Right atrium auricular region (tissue), 2 donors: ENCODE measurements around the gene LCLAT1. TPM values are rescaled to one million over a fixed set of nuclear protein-coding genes. Genes with fewer than 3 reads are reported as not detected.

Source experiments
- DNase-seq: peaks from one replicate; pipeline ENCODE4 v3.0.0-alpha.2; 2019; ENCODE audit warnings: low spot score
- H3K27ac ChIP-seq, 2 donors: fragments of 200-600 bp; sonication (generic); 1 replicate in 1 of 2; 2 replicates in 1 of 2; pipeline ENCODE4 v1.5.1; 2016 to 2019
- H3K27me3 ChIP-seq, 2 donors: fragments of 200-600 bp; sonication (generic); one replicate each; pipeline versions ENCODE4 v1.5.1 to v1.6.0; 2017 to 2019
- H3K36me3 ChIP-seq: fragments of 200-600 bp; sonication (generic); one replicate; pipeline ENCODE4 v1.5.1; 2016
- H3K4me1 ChIP-seq, 2 donors: fragments of 200-600 bp; sonication (generic); one replicate each; pipeline versions ENCODE4 v1.5.1 to v1.6.0; 2017 to 2019
- H3K4me3 ChIP-seq, 2 donors: fragments of 200-600 bp; sonication (generic); 1 replicate in 1 of 2; 2 replicates in 1 of 2; pipeline ENCODE4 v1.5.1; 2017 to 2019; ENCODE audit warnings: mild to moderate bottlenecking in 1 of 2, moderate library complexity in 1 of 2
- H3K9me3 ChIP-seq, 2 donors: fragments of 200-600 bp; sonication (generic); one replicate each; pipeline ENCODE4 v1.5.1; 2019
- total RNA-seq, 2 donors: library from RNA; depleted of rRNA; stranded (reverse); fragments of >200 nt; gene quantifications; one replicate each; pipeline ENCODE4 v1.1.0, GENCODE V29; 2016
- TF ChIP-seq, protein P1 (sequence below), 2 donors: fragments of 200-600 bp; sonication (generic); IDR thresholded peaks; one replicate each; pipeline ENCODE4 v1.5.1; 2019; ENCODE audit warnings: antibody characterized with exemption in 2 of 2

Gene LCLAT1
- total RNA-seq, 2 donors from 2014 or later: 13.2 to 14.3 TPM

DNA sequence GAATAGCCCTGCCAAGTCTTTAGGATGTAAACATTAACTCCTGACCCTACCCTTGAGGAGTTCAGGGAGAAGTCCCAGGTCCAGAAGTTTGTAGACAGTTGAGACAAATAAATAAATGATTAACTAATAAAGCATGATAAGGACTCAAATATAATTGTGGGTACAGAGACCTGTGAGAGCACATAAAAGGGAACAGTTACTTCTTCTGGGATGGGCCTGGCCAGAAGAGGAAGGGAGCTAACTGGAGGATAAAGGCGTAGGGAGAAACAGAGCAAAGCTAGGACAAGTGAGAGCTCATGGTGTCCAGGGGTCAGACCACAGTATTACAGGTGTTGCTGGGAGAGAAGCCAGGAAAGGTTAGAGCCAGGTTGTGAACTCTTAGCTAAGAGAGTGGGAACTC lies 3.0 kb downstream of the LCLAT1 start:
- Histone ChIP-seq H3K9me3 (no peaks in the 10 kb centered on the region), H3K27me3 (no peaks in the 10 kb centered on the region), H3K4me1 (peaks cover 0 to 19% of the 10 kb centered on the region in 2 donors), H3K27ac (no peak overlapping the region), H3K36me3 (no peaks in the 10 kb centered on the region), H3K4me3 (no peak overlapping the region)
- TF ChIP-seq, protein P1, sequence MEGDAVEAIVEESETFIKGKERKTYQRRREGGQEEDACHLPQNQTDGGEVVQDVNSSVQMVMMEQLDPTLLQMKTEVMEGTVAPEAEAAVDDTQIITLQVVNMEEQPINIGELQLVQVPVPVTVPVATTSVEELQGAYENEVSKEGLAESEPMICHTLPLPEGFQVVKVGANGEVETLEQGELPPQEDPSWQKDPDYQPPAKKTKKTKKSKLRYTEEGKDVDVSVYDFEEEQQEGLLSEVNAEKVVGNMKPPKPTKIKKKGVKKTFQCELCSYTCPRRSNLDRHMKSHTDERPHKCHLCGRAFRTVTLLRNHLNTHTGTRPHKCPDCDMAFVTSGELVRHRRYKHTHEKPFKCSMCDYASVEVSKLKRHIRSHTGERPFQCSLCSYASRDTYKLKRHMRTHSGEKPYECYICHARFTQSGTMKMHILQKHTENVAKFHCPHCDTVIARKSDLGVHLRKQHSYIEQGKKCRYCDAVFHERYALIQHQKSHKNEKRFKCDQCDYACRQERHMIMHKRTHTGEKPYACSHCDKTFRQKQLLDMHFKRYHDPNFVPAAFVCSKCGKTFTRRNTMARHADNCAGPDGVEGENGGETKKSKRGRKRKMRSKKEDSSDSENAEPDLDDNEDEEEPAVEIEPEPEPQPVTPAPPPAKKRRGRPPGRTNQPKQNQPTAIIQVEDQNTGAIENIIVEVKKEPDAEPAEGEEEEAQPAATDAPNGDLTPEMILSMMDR (IDR thresholded peaks at IDR 0.05): no peak
- DNase-seq: no peak

DNA sequence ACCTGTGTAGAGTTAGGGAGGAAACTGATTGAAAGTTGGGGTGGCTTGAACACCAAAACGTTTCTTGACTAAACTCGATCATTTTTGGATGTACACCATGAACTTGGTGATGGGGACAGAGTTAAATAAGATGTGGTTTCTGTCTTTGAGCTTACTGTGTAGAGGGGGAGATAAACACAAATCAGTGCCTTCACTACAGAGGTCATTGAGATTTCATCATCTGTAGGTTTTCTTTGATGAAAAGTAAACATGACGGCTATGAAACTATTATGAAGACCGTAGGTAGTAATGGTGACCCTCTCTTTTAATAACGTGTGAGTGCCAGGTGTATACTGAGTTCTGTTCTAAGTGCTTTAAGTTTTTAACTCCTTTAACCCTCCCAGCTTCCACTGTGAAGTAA lies 6.5 kb downstream of the LCLAT1 start:
- Histone ChIP-seq H3K4me1 (peaks cover 0 to 3% of the 10 kb centered on the region in 2 donors), H3K27ac (no peak overlapping the region), H3K36me3 (no peaks in the 10 kb centered on the region), H3K4me3 (no peak overlapping the region), H3K27me3 (no peaks in the 10 kb centered on the region), H3K9me3 (no peaks in the 10 kb centered on the region)
- TF ChIP-seq, protein P1 (IDR thresholded peaks at IDR 0.05): no peak
- DNase-seq: no peak

DNA sequence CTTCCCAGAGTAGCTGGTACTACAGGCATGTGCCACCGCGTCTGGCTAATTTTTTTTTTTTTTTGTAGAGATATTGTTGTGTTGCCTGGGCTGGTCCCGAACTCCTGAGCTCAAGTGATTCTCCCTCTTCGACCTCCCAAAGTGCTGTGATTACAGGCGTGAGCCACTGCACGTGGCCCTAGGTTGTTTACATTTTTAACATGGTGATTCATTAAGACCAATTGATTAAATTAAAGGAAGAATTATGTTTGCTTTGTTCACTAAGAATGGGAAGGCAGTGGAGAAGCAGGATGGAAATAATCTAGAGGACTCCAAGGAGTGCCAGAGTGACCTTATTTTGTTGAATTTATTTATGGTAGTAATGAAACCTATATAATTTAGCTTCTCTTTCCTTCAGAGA lies 7.5 kb downstream of the LCLAT1 start:
- no peak overlapping the region for H3K27ac ChIP-seq
- H3K9me3 ChIP-seq: no peaks in the 10 kb centered on the region
- H3K4me3 ChIP-seq: no peak overlapping the region
- no peaks in the 10 kb centered on the region for H3K36me3 ChIP-seq
- H3K4me1 ChIP-seq: no peaks in the 10 kb centered on the region
- DNase-seq: no peak
- TF ChIP-seq, protein P1 (IDR thresholded peaks at IDR 0.05): no peak
- no peaks in the 10 kb centered on the region for H3K27me3 ChIP-seq

DNA sequence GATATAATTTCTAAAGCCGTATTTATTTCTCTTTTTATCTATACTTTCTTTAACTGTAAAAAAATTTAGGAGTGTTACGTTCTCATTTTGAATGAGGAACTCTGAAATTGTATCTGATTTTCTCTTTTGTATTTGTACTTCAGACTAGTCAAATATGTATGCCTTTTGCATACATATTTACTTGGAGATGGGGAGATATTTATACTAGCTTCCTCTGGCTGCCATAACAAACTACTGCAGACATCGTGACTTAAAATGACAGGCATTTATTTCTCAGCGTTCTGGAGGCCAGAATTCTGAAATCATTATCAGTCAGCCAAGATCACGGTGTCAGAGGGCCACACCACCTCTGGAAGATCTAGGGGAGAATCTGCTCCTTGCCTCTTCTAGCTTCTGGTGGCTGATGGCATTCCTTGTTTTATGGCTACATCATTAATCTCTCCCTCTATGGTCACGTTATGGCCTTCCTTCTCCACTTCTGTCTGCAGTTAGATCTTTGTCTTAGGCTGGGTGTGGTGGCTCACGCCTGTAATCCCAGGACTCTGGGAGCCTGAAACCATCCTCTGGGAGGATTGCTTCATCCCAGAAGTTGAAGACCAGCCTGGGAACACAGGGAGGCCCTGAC lies 8.2 kb downstream of the LCLAT1 start:
- H3K27ac ChIP-seq: no peak overlapping the region

DNA sequence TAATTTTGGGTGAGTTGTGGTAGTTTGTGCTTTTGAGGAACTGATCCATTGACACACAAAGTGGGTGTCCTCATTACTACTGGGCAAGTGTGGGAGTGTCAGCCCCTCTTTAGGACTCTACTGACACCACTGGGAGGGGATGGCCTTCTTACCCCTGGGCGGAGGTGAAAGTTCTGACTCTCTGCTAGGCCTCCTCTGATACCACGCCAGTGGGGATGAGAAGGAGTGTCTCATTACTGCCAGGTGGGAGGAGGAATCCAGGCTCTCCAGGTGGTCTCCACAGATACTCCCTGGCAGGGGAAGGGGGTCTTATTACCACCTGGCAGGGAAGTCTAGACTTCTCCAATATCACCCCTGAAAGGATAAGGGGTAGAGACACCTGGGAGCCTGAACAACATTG lies 9.1 kb downstream of the LCLAT1 start:
- Histone ChIP-seq H3K4me3 (no peak overlapping the region), H3K27me3 (no peaks in the 10 kb centered on the region), H3K27ac (no peak overlapping the region), H3K36me3 (no peaks in the 10 kb centered on the region), H3K4me1 (no peaks in the 10 kb centered on the region), H3K9me3 (no peaks in the 10 kb centered on the region)
- no peak for DNase-seq
- TF ChIP-seq, protein P1 (IDR thresholded peaks at IDR 0.05): no peak

More for the DNA sequence above, 8.2 kb downstream of the LCLAT1 start:
- H3K36me3 ChIP-seq: no peaks in the 10 kb centered on the region
- no peaks in the 10 kb centered on the region for H3K4me1 ChIP-seq
- H3K9me3 ChIP-seq: no peaks in the 10 kb centered on the region
- TF ChIP-seq, protein P1 (IDR thresholded peaks at IDR 0.05): no peak
- no peak for DNase-seq
- H3K4me3 ChIP-seq: no peak overlapping the region
- H3K27me3 ChIP-seq: no peaks in the 10 kb centered on the region

DNA sequence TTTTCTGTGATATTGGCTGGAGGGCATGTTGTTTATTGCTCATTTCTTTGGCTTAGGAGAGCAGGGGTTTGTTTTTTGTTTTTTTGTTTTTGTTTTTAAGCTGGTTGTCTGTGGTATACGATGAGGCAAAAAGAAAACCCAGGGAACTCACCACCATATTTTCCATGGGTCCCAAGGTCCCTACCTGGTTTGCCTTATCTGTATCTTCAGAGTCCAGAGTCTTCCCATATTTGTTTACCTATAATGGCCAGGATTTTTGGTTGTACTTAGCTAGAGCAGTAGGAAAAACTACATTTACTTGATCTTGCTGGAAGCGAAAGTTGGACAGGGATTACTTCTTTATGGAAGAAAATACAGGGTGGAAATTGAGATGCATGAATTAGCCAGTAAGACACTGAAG lies 9.5 kb downstream of the LCLAT1 start:
- no peaks in the 10 kb centered on the region for H3K27me3 ChIP-seq
- no peaks in the 10 kb centered on the region for H3K4me1 ChIP-seq
- TF ChIP-seq, protein P1 (IDR thresholded peaks at IDR 0.05): no peak
- no peak overlapping the region for H3K4me3 ChIP-seq
- no peak overlapping the region for H3K27ac ChIP-seq
- DNase-seq: no peak
- no peaks in the 10 kb centered on the region for H3K9me3 ChIP-seq
- no peaks in the 10 kb centered on the region for H3K36me3 ChIP-seq
